GM12801 (cell line): ENCODE results near the gene HSPA1L.

Experiments used
- CTCF ChIP-seq: IDR thresholded peaks from one replicate; pipeline ENCODE4 v1.5.1; 2011; ENCODE audit warnings: control low read depth; ENCODE audit not compliant: insufficient read length; ENCODE audit errors: extremely low read depth

HSPA1L gene

GRCh38 chr6:31765559-31765909, 49.5 kb downstream of the HSPA1L start:
- no peak for TF ChIP-seq CTCF

- TF ChIP-seq CTCF, result no peak
Measured at GRCh38 chr6:31764198-31764597, 50.9 kb downstream of the HSPA1L start.

GRCh38 chr6:31763619-31763940, 51.5 kb downstream of the HSPA1L start:
- no peak for TF ChIP-seq CTCF

DNA sequence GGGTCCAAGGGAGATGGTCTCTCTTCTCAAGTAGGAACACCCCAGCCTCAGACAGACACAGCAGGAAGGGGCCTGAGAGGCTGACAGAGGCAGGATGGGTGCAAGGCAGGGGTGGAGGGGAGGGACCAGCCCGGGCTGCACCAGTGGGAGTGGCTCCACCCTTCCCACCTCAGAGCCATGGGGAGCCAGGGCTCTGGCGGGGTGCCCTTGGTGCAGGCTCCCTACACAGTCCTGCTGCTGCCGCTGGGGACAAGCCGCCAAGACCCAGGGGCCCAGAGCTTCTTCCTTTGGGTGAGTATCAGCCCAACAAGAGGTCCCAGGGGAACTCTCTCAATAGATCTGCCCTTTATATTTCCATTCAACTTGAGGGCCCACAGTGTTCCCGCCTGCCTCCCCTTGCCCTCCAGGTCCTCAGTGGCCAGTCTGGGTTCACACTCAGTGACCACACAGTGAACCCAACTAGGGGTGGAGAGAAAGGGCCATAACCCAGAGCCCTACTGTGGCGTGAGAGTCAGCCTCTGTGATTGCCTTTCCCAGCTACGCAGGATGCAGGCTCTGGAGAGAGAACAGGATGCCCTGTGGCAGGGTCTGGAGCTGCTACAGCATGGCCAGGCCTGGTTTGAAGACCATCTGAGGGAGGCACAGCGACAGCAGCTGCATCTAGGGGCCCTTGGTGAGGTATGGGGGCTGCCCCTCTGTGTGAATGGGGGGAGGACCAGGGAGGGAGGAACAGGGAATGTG, 52.0 kb downstream of the HSPA1L start:
- no peak for TF ChIP-seq CTCF

GRCh38 chr6:31762356-31762755, 52.7 kb downstream of the HSPA1L start, which contains the start of gene SAPCD1:
Gene SAPCD1, plus strand, starts transcription at chr6:31762656. Its CDS starts 399 bp downstream, at chr6:31763055.
- no peak for TF ChIP-seq CTCF

- TF ChIP-seq CTCF, result no peak
Measured at GRCh38 chr6:31761343-31761742, 53.7 kb downstream of the HSPA1L start.

DNA sequence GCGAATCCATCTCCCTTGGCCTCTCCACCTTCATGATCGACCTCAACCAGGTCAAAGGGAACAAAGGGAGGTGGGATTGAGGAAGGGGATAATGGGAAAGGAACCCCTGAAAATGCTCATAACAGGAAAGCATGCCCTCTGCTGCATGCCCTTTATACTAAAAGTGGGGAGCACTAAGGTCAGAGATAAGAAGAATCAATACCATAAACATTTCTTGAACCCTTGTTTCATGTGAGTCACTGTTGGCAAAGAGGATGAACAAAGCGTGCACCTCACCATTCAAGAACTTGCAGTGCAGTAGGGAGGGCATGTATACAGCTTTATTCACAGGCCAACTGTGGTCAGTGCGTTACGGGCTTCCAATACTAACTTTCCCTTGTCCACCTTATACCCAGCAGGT, 54.3 kb downstream of the HSPA1L start:
- TF ChIP-seq CTCF, result no peak
